H1 (cell line): ENCODE measurements around the gene TMCC3. TPM values are rescaled to one million over a fixed set of nuclear protein-coding genes. Genes with fewer than 3 reads are reported as not detected.

Experiments
- CTCF ChIA-PET: fragments of 300-600 bp; sonication (Branson Sonifier 250); formaldehyde crosslinking; loops from one replicate; lab custom pipeline; 2021; ENCODE audit not compliant: partially characterized antibody; lab: Charles Lee
- POLR2A ChIA-PET: fragments of 300-600 bp; sonication (Branson Sonifier 250); formaldehyde crosslinking; loops from one replicate; lab custom pipeline; 2021; ENCODE audit warnings: inconsistent platforms; ENCODE audit not compliant: partially characterized antibody; lab: Charles Lee
- DNase-seq, 2 experiments: peaks; one replicate each; pipeline versions ENCODE4 v3.0.0 to v3.0.0-alpha.2; 2010 to 2022; ENCODE audit warnings: low spot score in 2 of 2, low read depth in 1 of 2, mixed read lengths in 1 of 2
- FAIRE-seq: peaks from 2 replicates; lab custom pipeline; 2011; peaks lifted over from hg19 to GRCh38; lab: Jason Lieb, UNC
- H2AFZ ChIP-seq: 2 replicates; pipeline ENCODE4 v1.8.1; 2012; ENCODE audit warnings: low read length, inconsistent platforms
- H2AK5ac ChIP-seq: 2 replicates; pipeline ENCODE4 v1.6.1; 2013; ENCODE audit warnings: low read depth, low read length
- H2BK120ac ChIP-seq: replicated peaks from 2 replicates; pipeline ENCODE3; 2013; ENCODE audit warnings: low read depth, low read length, inconsistent platforms
- H2BK12ac ChIP-seq: 2 replicates; pipeline ENCODE4 v1.6.1; 2013; ENCODE audit warnings: low read depth, low read length
- H2BK15ac ChIP-seq: 2 replicates; pipeline ENCODE4 v1.6.1; 2013; ENCODE audit warnings: low read length
- H2BK20ac ChIP-seq: 2 replicates; pipeline ENCODE4 v1.6.1; 2013; ENCODE audit warnings: low read length
- H2BK5ac ChIP-seq: 2 replicates; pipeline ENCODE4 v1.6.1; 2013; ENCODE audit warnings: low read depth, low read length
- H3K14ac ChIP-seq: 2 replicates; pipeline ENCODE4 v1.6.1; 2013; ENCODE audit warnings: inconsistent platforms; ENCODE audit not compliant: insufficient read length
- H3K18ac ChIP-seq: 2 replicates; pipeline ENCODE4 v1.6.1; 2013; ENCODE audit warnings: low read length; ENCODE audit errors: extremely low read depth
- H3K23ac ChIP-seq: 2 replicates; pipeline ENCODE4 v1.6.1; 2013; ENCODE audit warnings: inconsistent platforms; ENCODE audit not compliant: insufficient read length
- H3K23me2 ChIP-seq: 2 replicates; pipeline ENCODE4 v1.6.1; 2013; ENCODE audit warnings: low read depth, low read length
- H3K27ac ChIP-seq: 2 replicates; pipeline ENCODE4 v1.6.1; 2011; ENCODE audit warnings: low read depth, low read length, inconsistent platforms
- H3K27me3 ChIP-seq, 4 experiments: replicated peaks in 1 of 4; 1 replicate in 1 of 4; 2 replicates in 3 of 4; pipeline versions ENCODE4 v1.6.1 to v1.8.1; 2011 to 2013; ENCODE audit warnings: low read length in 3 of 4, mild to moderate bottlenecking in 3 of 4, inconsistent platforms in 2 of 4, mixed read lengths in 2 of 4, moderate library complexity in 1 of 4; ENCODE audit not compliant: control insufficient read depth in 3 of 4, insufficient read depth in 3 of 4; ENCODE audit errors: extremely low read depth in 1 of 4
- H3K36me3 ChIP-seq, 4 experiments: 2 replicates each; pipeline versions ENCODE4 v1.6.1 to v1.8.1; 2011 to 2013; ENCODE audit warnings: mild to moderate bottlenecking in 4 of 4, low read length in 3 of 4, moderate library complexity in 2 of 4, control low read depth in 1 of 4, inconsistent platforms in 1 of 4; ENCODE audit not compliant: insufficient read depth in 4 of 4, control insufficient read depth in 2 of 4
- H3K4ac ChIP-seq: replicated peaks from 2 replicates; pipeline ENCODE3; 2013; ENCODE audit warnings: low read length, low read depth, mixed read lengths, inconsistent platforms; ENCODE audit not compliant: insufficient read length
- H3K4me1 ChIP-seq, 4 experiments: replicated peaks in 1 of 4; 1 replicate in 1 of 4; 2 replicates in 3 of 4; pipeline versions ENCODE4 v1.6.1 to v1.8.1; 2011 to 2013; ENCODE audit warnings: low read length in 3 of 4, inconsistent platforms in 2 of 4, mixed read lengths in 1 of 4; ENCODE audit not compliant: insufficient read depth in 4 of 4, control insufficient read depth in 3 of 4
- H3K4me2 ChIP-seq, 2 experiments: 2 replicates each; pipeline versions ENCODE4 v1.6.1 to v1.8.1; 2011 to 2013; ENCODE audit warnings: low read depth in 2 of 2, low read length in 2 of 2, control low read depth in 1 of 2, inconsistent platforms in 1 of 2, mild to moderate bottlenecking in 1 of 2; ENCODE audit not compliant: insufficient read depth in 1 of 2
- H3K4me3 ChIP-seq, 4 experiments: fragments of 200-600, 300-600 bp in 1 of 4; sonication (generic), shearing (Covaris generic), sonication (Bioruptor Twin) in 1 of 4; 2 replicates each; pipeline versions ENCODE4 v1.5.1 to v1.8.1; 2011 to 2016; ENCODE audit warnings: low read length in 4 of 4, low read depth in 3 of 4, control low read depth in 2 of 4, inconsistent platforms in 2 of 4, mild to moderate bottlenecking in 2 of 4, mixed read lengths in 1 of 4, moderate library complexity in 1 of 4; ENCODE audit not compliant: insufficient read depth in 2 of 4; ENCODE audit errors: extremely low read depth in 1 of 4
- H3K56ac ChIP-seq: replicated peaks from 2 replicates; pipeline ENCODE3; 2013; ENCODE audit warnings: low read depth, mild to moderate bottlenecking, mixed read lengths, low read length, inconsistent platforms; ENCODE audit not compliant: insufficient read length
- H3K79me1 ChIP-seq: 2 replicates; pipeline ENCODE4 v1.6.1; 2013; ENCODE audit warnings: low read depth, low read length, control low read depth
- H3K79me2 ChIP-seq, 2 experiments: 2 replicates each; pipeline versions ENCODE4 v1.6.1 to v1.8.1; 2012 to 2013; ENCODE audit warnings: low read length in 2 of 2, mild to moderate bottlenecking in 2 of 2, inconsistent platforms in 1 of 2; ENCODE audit not compliant: insufficient read depth in 2 of 2, control insufficient read depth in 1 of 2
- H3K9ac ChIP-seq, 4 experiments: replicated peaks in 1 of 4; 1 replicate in 1 of 4; 2 replicates in 3 of 4; pipeline versions ENCODE4 v1.6.1 to v1.8.1; 2011 to 2013; ENCODE audit warnings: low read depth in 3 of 4, low read length in 3 of 4, control low read depth in 2 of 4, mild to moderate bottlenecking in 2 of 4, moderate library complexity in 2 of 4, inconsistent platforms in 1 of 4; ENCODE audit errors: extremely low read depth in 1 of 4
- H3K9me3 ChIP-seq, 2 experiments: 2 replicates each; pipeline versions ENCODE4 v1.6.1 to v1.8.1; 2012 to 2013; ENCODE audit warnings: mild to moderate bottlenecking in 2 of 2, moderate library complexity in 2 of 2, control low read depth in 1 of 2, inconsistent platforms in 1 of 2, low read depth in 1 of 2, low read length in 1 of 2, mixed read lengths in 1 of 2; ENCODE audit not compliant: insufficient read depth in 2 of 2
- H4K20me1 ChIP-seq, 2 experiments: replicated peaks in 1 of 2; 2 replicates each; pipeline versions ENCODE3 to v1.8.1; 2011 to 2013; ENCODE audit warnings: inconsistent platforms in 2 of 2, low read length in 2 of 2, mild to moderate bottlenecking in 1 of 2; ENCODE audit not compliant: insufficient read depth in 2 of 2, control insufficient read depth in 1 of 2
- H4K5ac ChIP-seq: 2 replicates; pipeline ENCODE4 v1.6.1; 2013; ENCODE audit warnings: low read length, low read depth, mixed read lengths, inconsistent platforms; ENCODE audit not compliant: insufficient read length
- H4K8ac ChIP-seq: 2 replicates; pipeline ENCODE4 v1.8.0; 2013; ENCODE audit warnings: mild to moderate bottlenecking, moderate library complexity, low read length, inconsistent platforms; ENCODE audit not compliant: insufficient read depth; ENCODE audit errors: extremely low read depth
- H4K91ac ChIP-seq: replicated peaks from 2 replicates; pipeline ENCODE3; 2013; ENCODE audit warnings: low read length, mixed read lengths, inconsistent platforms; ENCODE audit not compliant: insufficient read length
- BCL11A ChIP-seq, 2 experiments: IDR thresholded peaks; one replicate each; pipeline ENCODE4 v1.6.1; 2011; ENCODE audit warnings: low read depth in 2 of 2, low read length in 2 of 2, mild to moderate bottlenecking in 2 of 2
- BRCA1 ChIP-seq: IDR thresholded peaks from 2 replicates; pipeline ENCODE4 v1.6.1; 2012; ENCODE audit warnings: low read depth, low read length, improper control_type of control experiment
- CHD2 ChIP-seq: IDR thresholded peaks from 2 replicates; pipeline ENCODE4 v1.6.1; 2012; ENCODE audit warnings: low read length, improper control_type of control experiment
- CREB1 ChIP-seq: IDR thresholded peaks from 2 replicates; pipeline ENCODE4 v1.6.1; 2012; ENCODE audit warnings: inconsistent platforms
- EZH2 ChIP-seq: fragments of 200-600 bp; sonication (generic); IDR thresholded peaks from 2 replicates; pipeline ENCODE4 v1.7.1; 2012; ENCODE audit warnings: low read depth, mild to moderate bottlenecking, moderate library complexity, low read length, inconsistent platforms; ENCODE audit not compliant: severe bottlenecking
- NRF1 ChIP-seq: IDR thresholded peaks from 2 replicates; pipeline ENCODE4 v1.6.1; 2011; ENCODE audit warnings: mild to moderate bottlenecking, low read depth, low read length, improper control_type of control experiment
- RBBP5 ChIP-seq: IDR thresholded peaks from 2 replicates; pipeline ENCODE4 v1.7.1; 2012; ENCODE audit warnings: low read depth, mild to moderate bottlenecking, inconsistent platforms, low read length, moderate library complexity, borderline replicate concordance
- RFX5 ChIP-seq: IDR thresholded peaks from 2 replicates; pipeline ENCODE4 v1.6.1; 2011; ENCODE audit warnings: low read depth, low read length, improper control_type of control experiment, borderline replicate concordance
- RXRA ChIP-seq: IDR thresholded peaks from 2 replicates; pipeline ENCODE4 v1.6.1; 2011; ENCODE audit warnings: low read depth, mild to moderate bottlenecking, low read length, moderate library complexity; ENCODE audit not compliant: insufficient read depth
- SIRT6 ChIP-seq: IDR thresholded peaks from one replicate; pipeline ENCODE4 v1.7.1; 2012; ENCODE audit warnings: low read length, inconsistent platforms
- WGBS, 2 experiments: shearing (Covaris generic) in 1 of 2; methylation state at CpG; one replicate each; pipeline versions ENCODE4 v1.1.6 to v1.1.7; 2013 to 2015; ENCODE audit warnings: low lambda C conversion rate in 2 of 2, mixed read lengths in 2 of 2, inconsistent platforms in 1 of 2, low coverage in 1 of 2, missing lambda C conversion rate in 1 of 2; ENCODE audit not compliant: insufficient replicate concordance in 2 of 2, insufficient coverage in 1 of 2, insufficient read length in 1 of 2; ENCODE audit errors: extremely low coverage in 1 of 2, missing lambda C conversion rate in 1 of 2; 5-methylcytosine and 5-hydroxymethylcytosine counted together
- polyA plus RNA-seq, 7 experiments: library from polyadenylated mRNA; depleted of rRNA in 3 of 7; stranded (reverse) in 5 of 7; unstranded in 2 of 7; fragments of >200 nt in 5 of 7; fragments of 200-250 nt in 2 of 7; gene quantifications; 1 replicate in 5 of 7; 2 replicates in 1 of 7; 4 replicates in 1 of 7; pipeline versions ENCODE4 v1.2.1 to v1.2.3, GENCODE V29; 2011 to 2013; ENCODE audit warnings: missing spikeins in 2 of 7, mixed read lengths in 2 of 7
- total RNA-seq: library from RNA; stranded (reverse); fragmentation: NEBNext Ultra II Directional; extraction: Animal tissue kit (Norgen Biotek cat#: 25700); gene quantifications from 2 replicates; pipeline ENCODE4 v1.2.1, GENCODE V29; 2021

Gene TMCC3
- total and polyA plus RNA-seq, 2 of the 8 experiments (the other 6 are each of a cell fraction or from before 2014, with no cell fraction given) = 1.7 to 4.1 TPM

- no peaks in the 10 kb centered on the region for H4K20me1 ChIP-seq
- H3K27ac ChIP-seq = no peak overlapping the region
- CTCF ChIA-PET = no interaction called here
- H3K79me2 ChIP-seq = no peaks in the 10 kb centered on the region
- WGBS, 2 experiments = 88% methylated on average over 5 of the region's 5 CpGs; no CpG with 5 or more reads in 1 of the 2 experiments
- H2AFZ ChIP-seq = no peak overlapping the region
- H3K18ac ChIP-seq = no peak overlapping the region
- no peak overlapping the region for H3K4me2 ChIP-seq
- no peak overlapping the region for H2BK15ac ChIP-seq
- no peak overlapping the region for H2BK120ac ChIP-seq
- no peak overlapping the region for H3K4me3 ChIP-seq
- H3K14ac ChIP-seq = no peak overlapping the region
- no peaks in the 10 kb centered on the region for H3K9me3 ChIP-seq
- no peak overlapping the region for H3K23ac ChIP-seq
- no peak for DNase-seq
- H3K4me1 ChIP-seq = no peaks in the 10 kb centered on the region
- H4K91ac ChIP-seq = no peak overlapping the region
- no peak overlapping the region for H4K8ac ChIP-seq
- no peak overlapping the region for H2BK12ac ChIP-seq
- H3K9ac ChIP-seq = no peak overlapping the region
- no peak for TF ChIP-seq BCL11A (IDR thresholded peaks at IDR 0.05; ENCODE audit: low read depth in 2 of 2, low read length in 2 of 2)
- no peak for TF ChIP-seq BRCA1
- no peak for TF ChIP-seq EZH2
- no peak for TF ChIP-seq RXRA
- TF ChIP-seq NRF1 = no peak
- TF ChIP-seq RFX5 = no peak
- TF ChIP-seq SIRT6 = no peak
- TF ChIP-seq CHD2 = no peak
- TF ChIP-seq CREB1 = no peak
- no peak for TF ChIP-seq RBBP5
- TF ChIP-seq, all 59 proteins: peak for 0
- no peak for FAIRE-seq
- Histone ChIP-seq H3K79me1 (no peaks in the 10 kb centered on the region), H3K4ac (no peak overlapping the region), H2BK5ac (no peak overlapping the region), H3K23me2 (no peaks in the 10 kb centered on the region), H4K5ac (no peak overlapping the region), H3K27me3 (no peaks in the 10 kb centered on the region), H2BK20ac (no peak overlapping the region), H2AK5ac (no peak overlapping the region), H3K36me3 (no peaks in the 10 kb centered on the region), H3K56ac (no peak overlapping the region)
- POLR2A ChIA-PET = no interaction called here
These were observed 67.8 kb downstream of the TMCC3 start for GRCh38 chr12:94582591-94582990.
